ENCODE data around the gene MORN1. TPM values are rescaled to one million over a fixed set of nuclear protein-coding genes. Genes with fewer than 3 reads are reported as not detected.

The MORN1 gene
- total and polyA plus RNA-seq, 2 of the 8 experiments (the other 6 are each of a cell fraction or from before 2014, with no cell fraction given), result 5.0 to 9.1 TPM

- no peak for TF ChIP-seq TAF1 (IDR thresholded peaks at IDR 0.05; ENCODE audit: low read depth, low read length)
These were observed 113.4 kb downstream of the MORN1 start (continued) for GRCh38 chr1:2277741-2278488.

Data from H1 (cell line).